ENCODE measurements around the gene FOXN3. TPM values are rescaled to one million over a fixed set of nuclear protein-coding genes. Genes with fewer than 3 reads are reported as not detected.
A peak's percentile ranks its signal among the peaks of the same experiment; 100 is the strongest.

Gene FOXN3
- total RNA-seq, 1 experiment from 2014 or later: 125 TPM

- H2BK20ac ChIP-seq (ENCODE audit: low read depth, low read length, poor library complexity, severe bottlenecking): no peak overlapping the region
- peaks cover 11% of the 10 kb centered on the region; the same call in 1 of the 2 replicates for H3K4me1 ChIP-seq (ENCODE audit: insufficient read depth, low read length)
- 0 out of 2 replicates have a peak, but pooled peaks cover 2% of the 10 kb centered on the region for H3K79me2 ChIP-seq (ENCODE audit: insufficient read depth, low read length)
- H4K5ac ChIP-seq (ENCODE audit: insufficient read length, low read depth, low read length): no peak overlapping the region
- no peak for DNase-seq
- H3K4ac ChIP-seq (ENCODE audit: low read depth, low read length): no peak overlapping the region
- no peaks in the 10 kb centered on the region for H3K9me3 ChIP-seq (ENCODE audit: control insufficient read depth, low read depth, low read length)
- no CpG with 5 or more reads among the region's 5 CpGs for WGBS (ENCODE audit: extremely low coverage, insufficient read length, low lambda C conversion rate)
- H3K4me2 ChIP-seq (ENCODE audit: insufficient read depth, insufficient read length, low read length): no peak overlapping the region
- no peak overlapping the region for H2BK12ac ChIP-seq (ENCODE audit: insufficient read length, low read depth, low read length)
- no peak overlapping the region for H3K56ac ChIP-seq (ENCODE audit: insufficient read length, low read depth, low read length)
- no peak overlapping the region for H2BK120ac ChIP-seq (ENCODE audit: low read depth, low read length, poor library complexity, severe bottlenecking)
- H3K23me2 ChIP-seq (ENCODE audit: insufficient read length, low read depth, low read length, poor library complexity, severe bottlenecking): peaks cover 2% of the 10 kb centered on the region
- H2AK5ac ChIP-seq (ENCODE audit: insufficient read length, low read length): no peak overlapping the region
- no peaks in the 10 kb centered on the region for H3K79me1 ChIP-seq (ENCODE audit: insufficient read depth, low read depth, low read length, poor library complexity, severe bottlenecking)
- Mint-ChIP-seq H3K9me3 (no peaks in the 10 kb centered on the region; a peak in 2 of 5 replicates), H3K27me3 (ENCODE audit: low read depth) (no peaks in the 10 kb centered on the region; the same call in 1 of the 2 replicates), H3K36me3 (ENCODE audit: insufficient read depth in 1 of 3, low read depth in 3 of 3) (peaks cover 0 to 4% (median 3%) of the 10 kb centered on the region in 3 experiments; a peak in 3 of 7 replicates), H3K4me1 (peaks cover 51 to 56% of the 10 kb centered on the region in 2 experiments), H3K4me3 (no peak overlapping the region), H3K27ac (peak overlapping the region; percentile 25 to 54 (median 52); a peak in 4 of 7 replicates)
- H3K14ac ChIP-seq (ENCODE audit: insufficient read depth, low read length): no peak overlapping the region
- no peak overlapping the region for H3K9ac ChIP-seq (ENCODE audit: extremely low read depth, insufficient read length, low read length)
- H2BK15ac ChIP-seq (ENCODE audit: low read depth, low read length): no peak overlapping the region
- H2AFZ ChIP-seq (ENCODE audit: low read length): no peak overlapping the region
- no peak overlapping the region for H3K18ac ChIP-seq (ENCODE audit: insufficient read length, low read depth, low read length)
- no peak overlapping the region for H4K8ac ChIP-seq (replicated peaks; ENCODE audit: insufficient read length, low read depth, low read length)
- no peaks in the 10 kb centered on the region for H3K27me3 ChIP-seq (ENCODE audit: insufficient read depth, low read length)
- TF ChIP-seq CTCF (conservative IDR thresholded peaks at IDR 0.05): no peak
- H4K91ac ChIP-seq (ENCODE audit: insufficient read length, low read depth, low read length): no peak overlapping the region
- no peak overlapping the region for H3K27ac ChIP-seq (ENCODE audit: insufficient read length, low read depth, low read length)
- no peak overlapping the region for H3T11ph ChIP-seq (ENCODE audit: low read length)
- no peak overlapping the region for H3K23ac ChIP-seq (ENCODE audit: insufficient read length, low read depth, low read length)
- no peak overlapping the region for H2BK5ac ChIP-seq (ENCODE audit: insufficient read length, low read length)
- no peaks in the 10 kb centered on the region for H4K20me1 ChIP-seq (ENCODE audit: control insufficient read depth, insufficient read depth, insufficient read length)
Observed at GRCh38 chr14:89422952-89423345, 5.9 kb upstream of the FOXN3 start.
